Loucy (cell line): ENCODE results near the gene CCDC102A.

Experiments
- H2AFZ ChIP-seq: fragments of 200-600 bp; sonication (generic); 2 replicates; pipeline ENCODE4 v1.6.0; 2016; ENCODE audit warnings: antibody characterized with exemption, mild to moderate bottlenecking, low read length, moderate library complexity
- H3F3A ChIP-seq: fragments of 200-600 bp; 2 replicates; pipeline ENCODE4 v1.6.0; 2016; ENCODE audit warnings: antibody characterized with exemption, low read depth, mild to moderate bottlenecking
- H3K27me3 ChIP-seq: fragments of 200-600 bp; sonication (generic); 2 replicates; pipeline ENCODE4 v1.6.1; 2014; ENCODE audit warnings: low read length, mild to moderate bottlenecking; ENCODE audit not compliant: insufficient read depth, poor library complexity, severe bottlenecking
- H3K36me3 ChIP-seq: fragments of 200-600 bp; sonication (generic); 2 replicates; pipeline ENCODE4 v1.6.1; 2016; ENCODE audit warnings: low read length; ENCODE audit not compliant: insufficient read depth
- H3K4me1 ChIP-seq: fragments of 200-600 bp; sonication (generic); 2 replicates; pipeline ENCODE4 v1.5.1; 2014; ENCODE audit warnings: low read length, mild to moderate bottlenecking; ENCODE audit not compliant: insufficient read depth, poor library complexity, severe bottlenecking
- H3K4me2 ChIP-seq: fragments of 200-600 bp; sonication (generic); 2 replicates; pipeline ENCODE4 v1.6.0; 2014; ENCODE audit warnings: antibody characterized with exemption, low read length, low read depth, mild to moderate bottlenecking; ENCODE audit not compliant: poor library complexity, severe bottlenecking
- H3K4me3 ChIP-seq: fragments of 200-600 bp; sonication (generic); 2 replicates; pipeline ENCODE4 v1.5.1; 2014; ENCODE audit warnings: low read length, mild to moderate bottlenecking, mixed read lengths; ENCODE audit not compliant: poor library complexity, severe bottlenecking
- H3K79me2 ChIP-seq: fragments of 200-600 bp; sonication (generic); 2 replicates; pipeline ENCODE4 v1.6.1; 2014; ENCODE audit warnings: low read length; ENCODE audit not compliant: insufficient read depth
- H3K9ac ChIP-seq: fragments of 200-600 bp; sonication (generic); 2 replicates; pipeline ENCODE4 v1.6.0; 2014; ENCODE audit warnings: mild to moderate bottlenecking, low read depth, low read length, moderate library complexity; ENCODE audit not compliant: poor library complexity, severe bottlenecking
- H3K9me2 ChIP-seq: fragments of 200-600 bp; sonication (generic); replicated peaks from 2 replicates; pipeline ENCODE4 v1.6.1; 2016; ENCODE audit warnings: low read depth, low read length, mixed read lengths
- H3K9me3 ChIP-seq: fragments of 200-600 bp; sonication (generic); 2 replicates; pipeline ENCODE4 v1.6.1; 2014; ENCODE audit warnings: mild to moderate bottlenecking, antibody characterized with exemption, low read length, low read depth; ENCODE audit not compliant: insufficient read depth
- H4K20me1 ChIP-seq: fragments of 200-600 bp; sonication (generic); 2 replicates; pipeline ENCODE4 v1.6.0; 2014; ENCODE audit warnings: antibody characterized with exemption, low read length, mild to moderate bottlenecking; ENCODE audit not compliant: insufficient read depth, poor library complexity, severe bottlenecking
- CTCF ChIP-seq: fragments of 200-600 bp; sonication (generic); conservative IDR thresholded peaks from 2 replicates; pipeline ENCODE4 v1.5.1; 2014; ENCODE audit warnings: mild to moderate bottlenecking, antibody characterized with exemption, low read length
- EZH2phosphoT487 ChIP-seq: fragments of 200-600 bp; IDR thresholded peaks from 2 replicates; pipeline ENCODE4 v1.6.1; 2018; ENCODE audit warnings: antibody characterized with exemption, mild to moderate bottlenecking, moderate library complexity, borderline replicate concordance

The CCDC102A gene

GRCh38 chr16:57472665-57473060 is 63.7 kb downstream of the CCDC102A start:
- no peak overlapping the region for H3K9ac ChIP-seq
- H3K9me3 ChIP-seq: no peaks in the 10 kb centered on the region
- H3K36me3 ChIP-seq: peaks cover 64% of the 10 kb centered on the region; the same call in 1 of the 2 replicates
- peaks cover 30% of the 10 kb centered on the region for H3K4me1 ChIP-seq
- no peaks in the 10 kb centered on the region for H4K20me1 ChIP-seq
- no peak for TF ChIP-seq EZH2phosphoT487
- no peak for TF ChIP-seq CTCF
- no peak overlapping the region for H3K4me3 ChIP-seq
- H2AFZ ChIP-seq: no peak overlapping the region
- no peaks in the 10 kb centered on the region for H3K27me3 ChIP-seq
- H3K4me2 ChIP-seq: no peak overlapping the region
- H3K79me2 ChIP-seq: no peaks in the 10 kb centered on the region
- H3F3A ChIP-seq: no peaks in the 10 kb centered on the region
- H3K9me2 ChIP-seq: no peaks in the 10 kb centered on the region

GRCh38 chr16:57471852-57472664 is 64.3 kb downstream of the CCDC102A start:
- no peak overlapping the region for H3K4me2 ChIP-seq

GRCh38 chr16:57471209-57471608 is 65.2 kb downstream of the CCDC102A start:
- Histone ChIP-seq H3K27me3 (no peaks in the 10 kb centered on the region), H2AFZ (no peak overlapping the region), H3K36me3 (peaks cover 69% of the 10 kb centered on the region; the same call in 1 of the 2 replicates), H4K20me1 (peaks cover 1% of the 10 kb centered on the region), H3K4me3 (no peak overlapping the region), H3K9me2 (no peaks in the 10 kb centered on the region), H3F3A (no peaks in the 10 kb centered on the region), H3K79me2 (peaks cover 4% of the 10 kb centered on the region; the same call in 1 of the 2 replicates), H3K9me3 (no peaks in the 10 kb centered on the region), H3K4me1 (peaks cover 16% of the 10 kb centered on the region), H3K9ac (no peak overlapping the region), H3K4me2 (no peak overlapping the region)
- TF ChIP-seq EZH2phosphoT487 (no peak), CTCF (no peak)

More at GRCh38 chr16:57471852-57472664, 64.3 kb downstream of the CCDC102A start:
- Histone ChIP-seq H3K9me3 (no peaks in the 10 kb centered on the region), H3K27me3 (no peaks in the 10 kb centered on the region), H3F3A (no peaks in the 10 kb centered on the region), H3K36me3 (peaks cover 64% of the 10 kb centered on the region; the same call in 1 of the 2 replicates), H4K20me1 (no peaks in the 10 kb centered on the region), H3K9ac (no peak overlapping the region), H3K79me2 (no peaks in the 10 kb centered on the region), H3K4me1 (peaks cover 24% of the 10 kb centered on the region), H3K9me2 (no peaks in the 10 kb centered on the region), H2AFZ (no peak overlapping the region), H3K4me3 (no peak overlapping the region)
- TF ChIP-seq EZH2phosphoT487 (no peak), CTCF (no peak)
